DOHH2 (cell line): Measurements from ENCODE around the gene PDZRN3.

Experiments used
- EZH2phosphoT487 ChIP-seq: fragments of 200-600 bp; sonication (generic); IDR thresholded peaks from 2 replicates; pipeline ENCODE4 v1.6.1; 2017; ENCODE audit warnings: borderline replicate concordance, mild to moderate bottlenecking, antibody characterized with exemption, low read length, moderate library complexity, mixed read lengths
- TF ChIP-seq, protein P1 (sequence below): fragments of 200-600 bp; sonication (generic); IDR thresholded peaks from one replicate; pipeline ENCODE4 v1.5.1; 2014; ENCODE audit warnings: antibody characterized with exemption, mild to moderate bottlenecking, low read depth, low read length; ENCODE audit not compliant: poor library complexity, severe bottlenecking

DNA sequence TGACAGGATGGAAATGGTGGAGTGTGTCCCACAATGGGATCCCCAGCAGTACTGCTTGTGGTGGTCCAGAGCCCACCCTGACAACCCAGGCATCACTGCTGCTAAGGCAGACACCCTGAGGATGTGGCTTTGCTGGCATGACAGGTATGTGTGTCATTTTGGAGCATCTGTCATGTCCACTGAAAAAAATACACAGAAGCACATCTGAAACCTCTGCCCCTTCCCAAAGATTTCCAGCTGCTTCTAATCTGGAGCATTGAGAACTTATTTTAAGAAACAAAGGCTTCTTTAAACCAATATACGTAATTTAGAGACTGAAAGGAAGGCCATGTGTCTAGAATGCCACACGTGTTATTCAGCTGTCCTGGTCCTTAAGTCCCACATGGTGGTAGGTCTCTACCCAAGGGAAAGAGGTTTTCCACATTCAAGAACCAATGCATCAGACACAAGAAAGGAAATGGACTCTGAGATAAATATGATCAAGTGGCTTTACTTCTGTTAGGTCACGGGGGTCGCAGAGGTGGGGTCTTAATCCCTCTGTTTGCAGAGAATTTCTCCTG lies 88.3 kb downstream of the PDZRN3 start:
- TF ChIP-seq, protein P1, sequence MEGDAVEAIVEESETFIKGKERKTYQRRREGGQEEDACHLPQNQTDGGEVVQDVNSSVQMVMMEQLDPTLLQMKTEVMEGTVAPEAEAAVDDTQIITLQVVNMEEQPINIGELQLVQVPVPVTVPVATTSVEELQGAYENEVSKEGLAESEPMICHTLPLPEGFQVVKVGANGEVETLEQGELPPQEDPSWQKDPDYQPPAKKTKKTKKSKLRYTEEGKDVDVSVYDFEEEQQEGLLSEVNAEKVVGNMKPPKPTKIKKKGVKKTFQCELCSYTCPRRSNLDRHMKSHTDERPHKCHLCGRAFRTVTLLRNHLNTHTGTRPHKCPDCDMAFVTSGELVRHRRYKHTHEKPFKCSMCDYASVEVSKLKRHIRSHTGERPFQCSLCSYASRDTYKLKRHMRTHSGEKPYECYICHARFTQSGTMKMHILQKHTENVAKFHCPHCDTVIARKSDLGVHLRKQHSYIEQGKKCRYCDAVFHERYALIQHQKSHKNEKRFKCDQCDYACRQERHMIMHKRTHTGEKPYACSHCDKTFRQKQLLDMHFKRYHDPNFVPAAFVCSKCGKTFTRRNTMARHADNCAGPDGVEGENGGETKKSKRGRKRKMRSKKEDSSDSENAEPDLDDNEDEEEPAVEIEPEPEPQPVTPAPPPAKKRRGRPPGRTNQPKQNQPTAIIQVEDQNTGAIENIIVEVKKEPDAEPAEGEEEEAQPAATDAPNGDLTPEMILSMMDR = no peak
- TF ChIP-seq EZH2phosphoT487 = no peak
